Measurements from ENCODE around the gene KRIT1.

Gene KRIT1

GRCh38 chr7:92245487-92246359, at the start of gene KRIT1, which contains the start of gene ANKIB1:
KRIT1 (minus strand) TSS chr7:92245914; CDS start chr7:92242135, 3,779 bp downstream.
ANKIB1 (plus strand) TSS chr7:92245974; CDS start chr7:92294979, 49,005 bp downstream.
- H3K4me1 ChIP-seq (ENCODE audit: control insufficient read depth, insufficient read depth, low read length) = peaks cover 10% of the 10 kb centered on the region
- H3K27ac ChIP-seq (ENCODE audit: low read length) = peak within 1 kb of the TSS; percentile 91
- no peaks in the 10 kb centered on the region for H3K9me3 ChIP-seq (ENCODE audit: control insufficient read depth in 2 of 2, low read length in 2 of 2)
- H3K27me3 ChIP-seq (ENCODE audit: control insufficient read depth in 1 of 2, insufficient read depth in 2 of 2, low read length in 2 of 2) = no peaks in the 10 kb centered on the region
- no peaks in the 10 kb centered on the region for H3K36me3 ChIP-seq (ENCODE audit: control insufficient read depth in 2 of 2, insufficient read depth in 2 of 2, low read length in 2 of 2)
- H3K4me3 ChIP-seq (ENCODE audit: low read length in 2 of 2) = peak within 1 kb of the TSS; percentile 91
- H3K9ac ChIP-seq (ENCODE audit: low read length in 2 of 2) = peak within 1 kb of the TSS; percentile 84 to 94

- H3K9ac ChIP-seq (ENCODE audit: low read length in 2 of 2) = no peak overlapping the region
- no peak overlapping the region for H3K4me3 ChIP-seq (ENCODE audit: low read length in 2 of 2)
- no peaks in the 10 kb centered on the region for H3K27me3 ChIP-seq (ENCODE audit: control insufficient read depth in 1 of 2, insufficient read depth in 2 of 2, low read length in 2 of 2)
- H3K36me3 ChIP-seq (ENCODE audit: control insufficient read depth in 2 of 2, insufficient read depth in 2 of 2, low read length in 2 of 2) = no peaks in the 10 kb centered on the region
- no peaks in the 10 kb centered on the region for H3K4me1 ChIP-seq (ENCODE audit: control insufficient read depth, insufficient read depth, low read length)
- H3K9me3 ChIP-seq (ENCODE audit: control insufficient read depth in 2 of 2, low read length in 2 of 2) = no peaks in the 10 kb centered on the region
- no peak overlapping the region for H3K27ac ChIP-seq (ENCODE audit: low read length)
Measured at GRCh38 chr7:92295391-92295790, 49.7 kb upstream of the KRIT1 start.

- no peaks in the 10 kb centered on the region for H3K9me3 ChIP-seq (ENCODE audit: control insufficient read depth in 2 of 2, low read length in 2 of 2)
- H3K9ac ChIP-seq (ENCODE audit: low read length in 2 of 2) = peak overlapping the region in 1 of 2 donors; percentile 26
- H3K27ac ChIP-seq (ENCODE audit: low read length) = no peak overlapping the region
- H3K36me3 ChIP-seq (ENCODE audit: control insufficient read depth in 2 of 2, insufficient read depth in 2 of 2, low read length in 2 of 2) = no peaks in the 10 kb centered on the region
- peak overlapping the region; percentile 35 to 55 for H3K4me3 ChIP-seq (ENCODE audit: low read length in 2 of 2)
- H3K4me1 ChIP-seq (ENCODE audit: control insufficient read depth, insufficient read depth, low read length) = no peaks in the 10 kb centered on the region
- no peaks in the 10 kb centered on the region for H3K27me3 ChIP-seq (ENCODE audit: control insufficient read depth in 1 of 2, insufficient read depth in 2 of 2, low read length in 2 of 2)
Measured at GRCh38 chr7:92293896-92294590, 48.3 kb upstream of the KRIT1 start.

GRCh38 chr7:92292981-92293380, 47.3 kb upstream of the KRIT1 start:
- Histone ChIP-seq H3K9ac (ENCODE audit: low read length in 2 of 2) (no peak overlapping the region), H3K9me3 (ENCODE audit: control insufficient read depth in 2 of 2, low read length in 2 of 2) (no peaks in the 10 kb centered on the region), H3K36me3 (ENCODE audit: control insufficient read depth in 2 of 2, insufficient read depth in 2 of 2, low read length in 2 of 2) (no peaks in the 10 kb centered on the region), H3K4me3 (ENCODE audit: low read length in 2 of 2) (no peak overlapping the region), H3K27me3 (ENCODE audit: control insufficient read depth in 1 of 2, insufficient read depth in 2 of 2, low read length in 2 of 2) (no peaks in the 10 kb centered on the region), H3K4me1 (ENCODE audit: control insufficient read depth, insufficient read depth, low read length) (no peaks in the 10 kb centered on the region), H3K27ac (ENCODE audit: low read length) (no peak overlapping the region)

- no peaks in the 10 kb centered on the region for H3K36me3 ChIP-seq (ENCODE audit: control insufficient read depth in 2 of 2, insufficient read depth in 2 of 2, low read length in 2 of 2)
- no peaks in the 10 kb centered on the region for H3K9me3 ChIP-seq (ENCODE audit: control insufficient read depth in 2 of 2, low read length in 2 of 2)
- H3K9ac ChIP-seq (ENCODE audit: low read length in 2 of 2) = no peak overlapping the region
- H3K4me1 ChIP-seq (ENCODE audit: control insufficient read depth, insufficient read depth, low read length) = no peaks in the 10 kb centered on the region
- H3K27me3 ChIP-seq (ENCODE audit: control insufficient read depth in 1 of 2, insufficient read depth in 2 of 2, low read length in 2 of 2) = no peaks in the 10 kb centered on the region
- H3K4me3 ChIP-seq (ENCODE audit: low read length in 2 of 2) = no peak overlapping the region
- H3K27ac ChIP-seq (ENCODE audit: low read length) = no peak overlapping the region
Measured at GRCh38 chr7:92289321-92289720, 43.6 kb upstream of the KRIT1 start.

- Histone ChIP-seq H3K9me3 (ENCODE audit: control insufficient read depth in 2 of 2, low read length in 2 of 2) (no peaks in the 10 kb centered on the region), H3K4me3 (ENCODE audit: low read length in 2 of 2) (no peak overlapping the region), H3K9ac (ENCODE audit: low read length in 2 of 2) (no peak overlapping the region), H3K27me3 (ENCODE audit: control insufficient read depth in 1 of 2, insufficient read depth in 2 of 2, low read length in 2 of 2) (no peaks in the 10 kb centered on the region), H3K27ac (ENCODE audit: low read length) (no peak overlapping the region), H3K36me3 (ENCODE audit: control insufficient read depth in 2 of 2, insufficient read depth in 2 of 2, low read length in 2 of 2) (no peaks in the 10 kb centered on the region), H3K4me1 (ENCODE audit: control insufficient read depth, insufficient read depth, low read length) (no peaks in the 10 kb centered on the region)
Measured at GRCh38 chr7:92282930-92283329, 37.2 kb upstream of the KRIT1 start.

- H3K27me3 ChIP-seq (ENCODE audit: control insufficient read depth in 1 of 2, insufficient read depth in 2 of 2, low read length in 2 of 2) = no peaks in the 10 kb centered on the region
- H3K9me3 ChIP-seq (ENCODE audit: control insufficient read depth in 2 of 2, low read length in 2 of 2) = no peaks in the 10 kb centered on the region
- no peaks in the 10 kb centered on the region for H3K4me1 ChIP-seq (ENCODE audit: control insufficient read depth, insufficient read depth, low read length)
- no peak overlapping the region for H3K9ac ChIP-seq (ENCODE audit: low read length in 2 of 2)
- H3K36me3 ChIP-seq (ENCODE audit: control insufficient read depth in 2 of 2, insufficient read depth in 2 of 2, low read length in 2 of 2) = no peaks in the 10 kb centered on the region
- no peak overlapping the region for H3K27ac ChIP-seq (ENCODE audit: low read length)
- no peak overlapping the region for H3K4me3 ChIP-seq (ENCODE audit: low read length in 2 of 2)
Measured at GRCh38 chr7:92282221-92282814, 36.6 kb upstream of the KRIT1 start.

GRCh38 chr7:92281031-92281430, 35.3 kb upstream of the KRIT1 start:
- no peaks in the 10 kb centered on the region for H3K4me1 ChIP-seq (ENCODE audit: control insufficient read depth, insufficient read depth, low read length)
- no peaks in the 10 kb centered on the region for H3K36me3 ChIP-seq (ENCODE audit: control insufficient read depth in 2 of 2, insufficient read depth in 2 of 2, low read length in 2 of 2)
- H3K4me3 ChIP-seq (ENCODE audit: low read length in 2 of 2) = no peak overlapping the region
- H3K9ac ChIP-seq (ENCODE audit: low read length in 2 of 2) = no peak overlapping the region
- H3K27ac ChIP-seq (ENCODE audit: low read length) = no peak overlapping the region
- H3K9me3 ChIP-seq (ENCODE audit: control insufficient read depth in 2 of 2, low read length in 2 of 2) = no peaks in the 10 kb centered on the region
- no peaks in the 10 kb centered on the region for H3K27me3 ChIP-seq (ENCODE audit: control insufficient read depth in 1 of 2, insufficient read depth in 2 of 2, low read length in 2 of 2)

- Histone ChIP-seq H3K9ac (ENCODE audit: low read length in 2 of 2) (no peak overlapping the region), H3K4me1 (ENCODE audit: control insufficient read depth, insufficient read depth, low read length) (no peaks in the 10 kb centered on the region), H3K36me3 (ENCODE audit: control insufficient read depth in 2 of 2, insufficient read depth in 2 of 2, low read length in 2 of 2) (no peaks in the 10 kb centered on the region), H3K27me3 (ENCODE audit: control insufficient read depth in 1 of 2, insufficient read depth in 2 of 2, low read length in 2 of 2) (no peaks in the 10 kb centered on the region), H3K9me3 (ENCODE audit: control insufficient read depth in 2 of 2, low read length in 2 of 2) (no peaks in the 10 kb centered on the region), H3K4me3 (ENCODE audit: low read length in 2 of 2) (no peak overlapping the region), H3K27ac (ENCODE audit: low read length) (no peak overlapping the region)
Measured at GRCh38 chr7:92279396-92280031, 33.8 kb upstream of the KRIT1 start.

GRCh38 chr7:92276460-92276864, 30.7 kb upstream of the KRIT1 start:
- Histone ChIP-seq H3K27me3 (ENCODE audit: control insufficient read depth in 1 of 2, insufficient read depth in 2 of 2, low read length in 2 of 2) (no peaks in the 10 kb centered on the region), H3K9ac (ENCODE audit: low read length in 2 of 2) (no peak overlapping the region), H3K36me3 (ENCODE audit: control insufficient read depth in 2 of 2, insufficient read depth in 2 of 2, low read length in 2 of 2) (no peaks in the 10 kb centered on the region), H3K27ac (ENCODE audit: low read length) (no peak overlapping the region), H3K4me1 (ENCODE audit: control insufficient read depth, insufficient read depth, low read length) (no peaks in the 10 kb centered on the region), H3K4me3 (ENCODE audit: low read length in 2 of 2) (no peak overlapping the region), H3K9me3 (ENCODE audit: control insufficient read depth in 2 of 2, low read length in 2 of 2) (no peaks in the 10 kb centered on the region)
